HepG2 (cell line): ENCODE results near the gene ARPC1A. TPM values are rescaled to one million over a fixed set of nuclear protein-coding genes. Genes with fewer than 3 reads are reported as not detected.

Source experiments
- ATF1 ChIP-seq: IDR thresholded peaks from 2 replicates; pipeline ENCODE4 v1.6.1; 2016; ENCODE audit warnings: mild to moderate bottlenecking, control low read depth
- ATF6 ChIP-seq: sonication (generic); formaldehyde crosslinking; conservative IDR thresholded peaks from 2 replicates; pipeline ENCODE4 v1.4.0; 2020; ENCODE audit warnings: missing genetic modification reagents
- BATF2 ChIP-seq: sonication (generic); formaldehyde crosslinking; IDR thresholded peaks from 2 replicates; pipeline ENCODE4 v1.8.0; 2022; ENCODE audit warnings: mild to moderate bottlenecking, missing genetic modification reagents, moderate library complexity
- CAMTA2 ChIP-seq: sonication (generic); formaldehyde crosslinking; IDR thresholded peaks from 2 replicates; pipeline ENCODE4 v1.4.0; 2020; ENCODE audit warnings: mild to moderate bottlenecking, missing genetic modification reagents, borderline replicate concordance
- CC2D1A ChIP-seq: sonication (generic); formaldehyde crosslinking; IDR thresholded peaks from 2 replicates; pipeline ENCODE4 v1.8.1; 2023; ENCODE audit warnings: mild to moderate bottlenecking, missing genetic modification reagents
- GRHL1 ChIP-seq: sonication (generic); formaldehyde crosslinking; conservative IDR thresholded peaks from 2 replicates; pipeline ENCODE4 v1.8.0; 2022; ENCODE audit warnings: missing genetic modification reagents
- JUN ChIP-seq: sonication (generic); formaldehyde crosslinking; IDR thresholded peaks from 2 replicates; pipeline ENCODE4 v1.4.0; 2020; ENCODE audit warnings: mild to moderate bottlenecking, missing genetic modification reagents
- MAZ ChIP-seq, 2 experiments: sonication (generic) in 1 of 2; formaldehyde crosslinking in 1 of 2; IDR thresholded peaks; 2 replicates each; pipeline versions ENCODE4 v1.5.0 to v1.6.1; 2012 to 2020; ENCODE audit warnings: low read depth in 2 of 2, mild to moderate bottlenecking in 2 of 2, borderline replicate concordance in 1 of 2, improper control_type of control experiment in 1 of 2, low read length in 1 of 2, missing genetic modification reagents in 1 of 2, moderate library complexity in 1 of 2
- MXI1 ChIP-seq: IDR thresholded peaks from 3 replicates; pipeline ENCODE4 v1.6.1; 2012; ENCODE audit warnings: low read depth, low read length, inconsistent platforms, borderline replicate concordance
- PHF20 ChIP-seq: sonication (generic); formaldehyde crosslinking; IDR thresholded peaks from 2 replicates; pipeline ENCODE4 v1.5.0; 2020; ENCODE audit warnings: mild to moderate bottlenecking, missing genetic modification reagents
- RCOR2 ChIP-seq: IDR thresholded peaks from 2 replicates; pipeline ENCODE4 v1.6.1; 2016; ENCODE audit warnings: missing biosample characterization, missing genetic modification reagents
- RORA ChIP-seq: sonication (generic); formaldehyde crosslinking; IDR thresholded peaks from 2 replicates; pipeline ENCODE4 v1.5.0; 2020; ENCODE audit warnings: mild to moderate bottlenecking, missing genetic modification reagents, moderate library complexity
- SIX1 ChIP-seq: sonication (generic); formaldehyde crosslinking; IDR thresholded peaks from 2 replicates; pipeline ENCODE4 v1.4.0; 2020; ENCODE audit warnings: missing genetic modification reagents, borderline replicate concordance
- UBTF ChIP-seq: sonication (generic); formaldehyde crosslinking; IDR thresholded peaks from 2 replicates; pipeline ENCODE4 v1.4.0; 2020; ENCODE audit warnings: mild to moderate bottlenecking, missing genetic modification reagents
- ZNF18 ChIP-seq: sonication (generic); formaldehyde crosslinking; IDR thresholded peaks from 2 replicates; pipeline ENCODE4 v1.8.0; 2022; ENCODE audit warnings: mild to moderate bottlenecking, missing genetic modification reagents; ENCODE audit not compliant: insufficient replicate concordance
- ZNF235 ChIP-seq: sonication (generic); formaldehyde crosslinking; IDR thresholded peaks from 2 replicates; pipeline ENCODE4 v1.8.1; 2023; ENCODE audit warnings: mild to moderate bottlenecking, missing genetic modification reagents, borderline replicate concordance
- ZNF282 ChIP-seq: fragments of 450-650 bp; IDR thresholded peaks from 2 replicates; pipeline ENCODE4 v1.6.1; 2018; ENCODE audit not compliant: partially characterized antibody
- ZNF674 ChIP-seq: sonication (generic); formaldehyde crosslinking; IDR thresholded peaks from 2 replicates; pipeline ENCODE4 v1.5.0; 2020; ENCODE audit warnings: low read depth, mild to moderate bottlenecking, missing genetic modification reagents
- ZNF740 ChIP-seq: sonication (generic); formaldehyde crosslinking; IDR thresholded peaks from 2 replicates; pipeline ENCODE4 v1.4.0; 2020; ENCODE audit warnings: missing genetic modification reagents
- polyA plus RNA-seq, 8 experiments: library from polyadenylated mRNA; depleted of rRNA in 3 of 8; stranded (reverse) in 7 of 8; unstranded in 1 of 8; fragments of >200 nt; fragmentation: Illumina TruSeq in 4 of 8; extraction: Trizol in 4 of 8; gene quantifications; 2 replicates each; pipeline versions ENCODE4 v1.2.1 to v1.2.3, GENCODE V29; 2011 to 2016; ENCODE audit warnings: low read depth in 4 of 8, missing spikeins in 1 of 8, mixed read lengths in 1 of 8; ENCODE audit not compliant: insufficient read depth in 1 of 8
- total RNA-seq, 5 experiments: library from RNA; depleted of rRNA; stranded (reverse); fragments of >200 nt; fragmentation: Illumina TruSeq; extraction: Trizol; gene quantifications; 2 replicates each; pipeline ENCODE4 v1.2.3, GENCODE V29; 2016; ENCODE audit warnings: low read depth in 1 of 5

Gene ARPC1A
- total and polyA plus RNA-seq, 2 of the 13 experiments (the other 11 are each of a cell fraction or from before 2014, with no cell fraction given): 44.3 to 88.5 TPM

- TF ChIP-seq ZNF235 (CRISPR knock-in tag) (no peak), JUN (CRISPR knock-in tag) (no peak), MXI1 (peak; percentile 80; the same call in 1 of the 3 replicates), CC2D1A (no peak), ZNF740 (CRISPR knock-in tag) (0 out of 2 replicates have a peak, but pooled peaks have one; percentile 69), MAZ (IDR thresholded peaks at IDR 0.05; ENCODE audit: borderline replicate concordance, low read depth, low read length) (0 out of 2 replicates have a peak, but pooled peaks have one; percentile 44), MAZ (CRISPR knock-in tag; IDR thresholded peaks at IDR 0.05; ENCODE audit: low read depth) (no peak), RORA (CRISPR knock-in tag) (no peak), UBTF (CRISPR knock-in tag) (peak; percentile 49), ATF6 (CRISPR knock-in tag) (no peak), BATF2 (CRISPR knock-in tag) (no peak), RCOR2 (CRISPR knock-in tag) (no peak), CAMTA2 (no peak), ZNF18 (no peak), GRHL1 (CRISPR knock-in tag) (no peak), ZNF282 (no peak), PHF20 (peak; percentile 78), ATF1 (CRISPR knock-in tag) (0 out of 2 replicates have a peak, but pooled peaks have one; percentile 53), SIX1 (0 out of 2 replicates have a peak, but pooled peaks have one; percentile 29), ZNF674 (CRISPR knock-in tag) (no peak)
Observed at GRCh38 chr7:99372275-99373090, 46.8 kb downstream of the ARPC1A start (continued).
